ENCODE results near the gene RCAN2.

The RCAN2 gene

DNA sequence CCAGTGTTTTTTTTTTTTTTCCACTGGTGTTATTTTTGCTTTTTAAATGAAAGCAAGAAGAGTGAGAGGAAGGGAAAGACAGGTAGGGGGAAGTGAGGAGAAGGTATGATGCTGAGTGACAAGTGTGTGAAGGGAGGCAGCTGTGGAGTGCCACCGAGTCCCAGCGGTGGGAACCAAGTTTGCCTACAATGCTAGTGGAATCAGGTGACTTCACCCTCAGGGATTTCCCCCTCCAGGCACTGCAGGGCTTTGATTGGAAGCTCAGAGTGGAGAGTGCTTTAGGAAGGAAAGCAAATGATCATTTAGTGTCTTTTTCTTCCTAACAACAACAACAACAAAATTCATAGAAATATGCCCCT is 200.0 kb downstream of the RCAN2 start:
- peak; percentile 36 for DNase-seq (ENCODE audit: low read depth)

DNA sequence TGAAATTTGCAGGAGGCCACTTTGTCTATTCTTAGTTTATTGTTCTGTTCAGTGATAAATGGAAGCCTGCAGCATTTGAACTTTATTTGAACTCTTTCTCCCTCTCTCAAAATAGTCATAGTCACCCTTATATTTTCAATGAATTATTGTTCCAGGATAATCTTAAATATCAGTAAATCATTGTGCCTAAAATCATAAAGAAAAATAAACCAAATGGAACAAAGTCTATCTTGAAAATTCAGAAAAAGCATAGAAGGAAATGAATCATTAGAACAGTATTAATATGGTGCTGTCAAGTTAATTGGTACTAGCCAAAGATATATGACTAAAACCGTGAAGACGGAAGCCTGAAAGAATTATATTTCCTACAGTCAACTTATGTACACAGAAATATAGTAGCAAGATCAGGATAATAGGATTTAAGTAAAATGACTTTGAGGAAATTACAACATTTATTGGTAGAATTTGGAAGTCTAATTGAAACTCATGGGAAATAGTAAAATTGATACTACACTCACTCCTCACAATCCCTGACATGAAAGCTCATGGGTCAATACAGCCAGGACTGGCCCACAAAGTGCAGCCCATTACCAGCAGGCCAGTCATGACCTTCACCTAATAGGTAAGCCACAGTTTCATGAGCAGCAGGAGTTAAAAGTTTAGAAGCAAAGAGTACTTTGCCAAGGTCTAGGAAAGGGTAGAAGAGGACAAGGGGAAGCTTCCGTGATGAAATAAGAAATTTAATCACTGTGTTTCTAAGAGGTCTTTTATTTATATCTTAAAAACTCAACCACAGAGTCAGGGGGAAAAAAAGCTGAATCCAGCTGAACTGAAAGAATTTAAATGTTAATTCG is 200.6 kb downstream of the RCAN2 start:
- peak; percentile 39 for DNase-seq (ENCODE audit: low read depth)

DNA sequence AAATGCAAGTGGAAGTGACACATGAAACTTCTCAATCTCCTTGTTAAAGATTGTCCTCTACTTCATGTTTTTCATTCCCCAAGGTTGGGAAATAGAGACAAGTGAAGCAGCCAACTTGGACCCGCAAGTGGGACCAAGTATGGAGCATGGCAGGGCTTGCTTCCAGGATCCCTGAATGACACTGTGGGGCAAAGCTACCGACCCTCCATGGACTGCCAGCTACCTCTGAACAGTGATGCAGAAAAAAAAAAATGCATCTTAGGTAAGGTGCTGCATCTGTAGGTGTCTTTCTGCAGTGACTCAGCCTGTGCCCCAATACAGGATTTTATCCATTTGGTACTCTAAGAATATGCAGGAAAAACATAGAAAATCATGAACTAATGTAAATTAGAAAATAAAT is 201.4 kb downstream of the RCAN2 start:
- no peak for DNase-seq (ENCODE audit: low read depth)

DNA sequence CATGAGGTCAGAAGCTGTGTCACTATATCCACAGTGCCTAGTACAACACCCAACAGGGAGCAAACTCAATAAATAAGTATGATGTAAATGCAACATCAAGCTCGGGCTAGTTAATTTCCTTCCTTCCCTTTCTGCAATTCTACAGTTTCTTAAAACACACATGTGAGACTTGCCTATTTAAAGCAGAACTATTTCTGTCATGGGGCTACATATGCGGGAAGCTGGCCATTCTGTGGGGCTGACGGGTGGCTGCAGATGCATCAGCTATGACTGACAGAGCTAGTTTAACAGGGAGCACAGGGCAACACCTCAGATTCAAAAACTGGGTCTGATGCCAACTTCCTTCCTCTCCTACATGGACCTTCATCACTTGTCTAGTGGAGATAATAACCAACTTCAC is 202.4 kb downstream of the RCAN2 start:
- no peak for DNase-seq (ENCODE audit: low read depth)

DNA sequence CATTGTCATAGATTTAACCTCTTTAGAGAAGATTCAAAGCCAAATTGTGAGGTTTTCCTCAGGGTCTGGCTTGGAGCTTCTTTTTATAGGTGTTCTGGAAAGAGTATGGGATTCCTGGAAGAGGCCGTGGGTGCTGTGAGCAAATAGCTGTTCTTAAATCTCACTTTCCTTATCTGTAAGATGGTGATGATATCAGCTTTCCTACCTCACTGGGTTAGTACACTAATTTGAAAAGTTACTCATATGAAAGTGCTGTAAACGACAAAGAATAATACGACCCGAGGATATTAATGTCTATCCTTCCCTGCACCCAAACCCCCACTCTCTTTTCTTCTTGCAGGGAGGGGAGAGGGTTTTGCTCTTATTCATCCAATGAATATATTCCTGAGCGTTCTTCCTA is 203.6 kb downstream of the RCAN2 start:
- no peak for DNase-seq (ENCODE audit: low read depth)

- no peak for DNase-seq (ENCODE audit: low read depth)
Observed at GRCh38 chr6:46287043-46287442, 204.2 kb downstream of the RCAN2 start.

DNA sequence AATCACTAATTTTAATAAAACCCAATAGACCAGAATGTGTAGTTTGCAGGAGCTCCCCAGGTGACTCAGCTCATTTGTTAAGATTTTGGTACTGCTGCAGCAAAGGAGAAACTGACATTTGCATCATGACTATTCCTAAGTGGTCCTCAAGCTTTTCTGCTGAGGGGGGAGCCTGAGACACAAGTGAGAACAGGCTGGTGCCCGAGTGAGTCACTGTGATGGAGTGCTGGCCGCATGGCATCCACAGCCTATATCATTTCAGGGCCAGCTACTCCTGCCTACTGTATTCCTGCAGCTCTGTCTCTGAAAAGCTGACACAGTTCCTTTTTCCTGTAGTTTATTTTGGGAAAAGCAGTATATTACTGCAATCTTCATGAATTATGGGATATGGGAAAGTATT is 206.8 kb downstream of the RCAN2 start:
- no peak for DNase-seq (ENCODE audit: low read depth)

DNA sequence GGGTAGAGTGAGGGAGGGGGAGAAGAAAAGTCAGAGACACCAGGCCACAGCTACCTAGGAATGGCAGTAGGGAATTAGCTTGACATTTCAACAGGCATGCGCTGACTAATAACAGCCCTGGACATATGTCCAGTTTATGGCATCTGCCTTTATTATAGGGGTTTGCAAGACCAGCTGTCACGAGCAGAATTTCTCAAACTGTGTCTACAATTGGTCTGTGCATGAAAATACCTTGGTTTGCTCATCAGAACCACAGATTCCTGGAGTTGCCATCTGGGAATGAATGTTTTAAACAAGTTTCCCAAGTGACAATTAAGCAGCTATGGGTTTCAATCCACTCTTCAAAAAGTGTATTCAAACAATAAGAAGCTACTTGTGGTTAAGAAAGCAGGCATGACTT is 210.1 kb downstream of the RCAN2 start:
- DNase-seq (ENCODE audit: low read depth) = no peak

- DNase-seq (ENCODE audit: low read depth) = peak; percentile 45
Observed at GRCh38 chr6:46279874-46280273, 211.4 kb downstream of the RCAN2 start.

- DNase-seq (ENCODE audit: low read depth) = no peak
Observed at GRCh38 chr6:46276576-46277142, 214.6 kb downstream of the RCAN2 start.

DNA sequence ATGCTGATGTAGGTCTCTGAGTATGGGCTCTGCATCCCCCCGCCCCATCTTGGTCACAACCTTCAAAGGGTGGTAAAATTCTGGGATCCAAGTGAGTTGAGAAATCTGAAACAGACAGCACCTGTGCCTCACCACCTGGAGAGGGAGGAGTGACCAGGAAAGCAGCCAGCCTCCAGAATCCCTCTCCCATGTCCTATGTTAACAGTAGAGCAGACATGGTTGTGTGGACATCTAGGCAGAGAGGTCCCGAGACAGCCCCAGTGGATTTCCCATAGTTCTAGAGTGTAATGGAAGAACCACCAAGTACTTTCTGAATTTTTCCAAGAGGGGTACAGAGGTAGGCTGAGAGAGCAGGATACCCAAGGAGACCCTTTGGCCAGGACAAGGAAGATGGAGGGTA is 216.7 kb downstream of the RCAN2 start:
- DNase-seq (ENCODE audit: low read depth) = no peak

DNA sequence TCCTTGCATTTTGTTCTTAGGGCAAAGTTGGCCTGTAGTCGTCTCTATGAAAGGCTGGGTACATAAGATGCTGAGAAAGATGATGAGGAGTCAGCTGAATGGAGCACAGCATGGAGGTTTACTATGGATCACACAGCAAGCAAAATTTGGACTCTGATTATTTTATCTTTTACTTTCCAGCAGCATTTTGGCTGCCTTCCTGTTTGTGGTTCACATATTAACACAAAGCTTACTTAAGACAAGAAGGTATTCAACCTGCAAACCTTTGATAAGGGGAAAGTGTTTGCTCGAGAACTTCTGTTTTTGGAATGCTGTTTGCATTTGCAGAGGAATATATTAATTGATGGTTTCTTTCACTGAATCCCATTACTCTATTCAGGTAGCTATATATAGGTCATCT is 217.3 kb downstream of the RCAN2 start:
- no peak for DNase-seq (ENCODE audit: low read depth)

GRCh38 chr6:46271728-46272127 is 219.5 kb downstream of the RCAN2 start:
- no peak for DNase-seq (ENCODE audit: low read depth)

- no peak for DNase-seq (ENCODE audit: low read depth)
Observed at GRCh38 chr6:46271107-46271506, 220.1 kb downstream of the RCAN2 start.

DNA sequence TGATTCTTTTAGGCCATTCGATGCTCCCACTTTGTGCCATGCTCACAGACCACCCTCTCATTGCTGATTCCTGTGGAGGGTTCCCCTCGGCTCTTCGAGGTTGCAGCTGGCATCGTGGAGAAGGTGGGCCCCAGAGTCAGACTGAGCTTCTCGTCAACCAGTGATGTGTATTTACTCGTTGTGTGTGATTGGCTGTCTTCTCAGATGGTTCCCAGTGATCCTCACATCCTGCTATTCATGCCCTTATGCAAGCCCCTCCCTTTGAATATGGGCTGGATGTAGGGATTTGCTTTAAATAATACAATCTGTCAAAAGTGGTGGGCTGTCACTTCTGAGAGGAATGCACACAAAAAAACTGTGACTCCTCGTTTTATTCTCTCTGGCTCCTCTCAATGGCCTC is 220.9 kb downstream of the RCAN2 start:
- DNase-seq (ENCODE audit: low read depth) = no peak

GRCh38 chr6:46269447-46270229 is 221.6 kb downstream of the RCAN2 start:
- DNase-seq (ENCODE audit: low read depth) = peak; percentile 15

DNA sequence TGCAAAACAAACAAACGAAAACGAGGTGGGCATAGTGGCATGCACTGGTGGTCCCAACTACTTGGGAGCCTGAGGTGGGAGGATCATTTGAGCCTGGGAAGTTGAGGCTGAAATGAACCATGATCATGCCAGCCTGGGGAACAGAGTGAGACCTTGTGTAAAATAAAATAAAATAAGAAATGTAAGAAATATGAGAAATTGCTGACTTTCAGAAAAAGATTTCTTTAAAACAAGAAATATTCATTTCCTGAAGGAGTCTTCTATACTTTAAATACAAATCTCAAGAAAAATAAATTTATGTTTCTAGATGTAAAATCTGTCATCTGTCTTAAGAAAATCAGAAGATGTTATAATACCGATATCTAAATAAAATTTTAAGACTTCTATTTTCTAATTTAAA is 223.7 kb downstream of the RCAN2 start:
- no peak for DNase-seq (ENCODE audit: low read depth)

DNA sequence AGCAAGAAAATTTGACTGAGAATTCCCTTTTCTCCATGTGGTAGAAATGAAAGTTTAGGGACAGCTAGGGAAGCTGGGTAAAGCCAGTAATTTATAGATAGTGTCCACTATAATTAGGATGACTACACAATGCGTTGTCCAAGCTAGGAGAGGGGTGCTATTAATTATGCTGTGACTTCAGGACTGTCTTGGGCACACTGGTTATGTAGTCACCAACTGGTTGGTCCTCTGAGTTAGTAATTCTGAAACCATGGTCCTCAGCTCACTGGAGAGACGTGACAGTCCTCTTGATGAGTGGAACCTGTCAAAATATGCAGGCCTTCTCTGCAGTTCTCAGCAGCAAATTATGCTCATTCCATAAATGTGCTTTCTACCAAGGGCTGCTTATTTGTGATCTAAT is 225.9 kb downstream of the RCAN2 start:
- no peak for DNase-seq (ENCODE audit: low read depth)

DNA sequence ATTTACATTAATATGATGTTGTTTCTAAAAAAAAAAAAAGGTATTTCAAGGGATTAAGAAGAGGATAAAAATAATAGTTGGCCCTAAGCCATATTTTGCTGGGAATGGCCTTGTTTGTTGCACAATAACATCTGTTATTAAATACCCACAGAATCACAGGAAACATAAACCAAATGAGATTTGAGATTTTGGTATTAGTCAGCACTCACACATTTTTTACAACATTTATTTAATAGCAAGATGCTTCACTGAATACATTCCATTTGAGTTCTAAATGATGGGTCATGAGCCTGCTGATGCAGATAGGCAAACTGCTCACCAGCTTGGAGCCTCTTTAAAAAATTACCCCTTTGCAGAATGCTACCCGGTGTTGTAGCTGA is 227.6 kb downstream of the RCAN2 start:
- DNase-seq (ENCODE audit: low read depth) = peak; percentile 94

DNA sequence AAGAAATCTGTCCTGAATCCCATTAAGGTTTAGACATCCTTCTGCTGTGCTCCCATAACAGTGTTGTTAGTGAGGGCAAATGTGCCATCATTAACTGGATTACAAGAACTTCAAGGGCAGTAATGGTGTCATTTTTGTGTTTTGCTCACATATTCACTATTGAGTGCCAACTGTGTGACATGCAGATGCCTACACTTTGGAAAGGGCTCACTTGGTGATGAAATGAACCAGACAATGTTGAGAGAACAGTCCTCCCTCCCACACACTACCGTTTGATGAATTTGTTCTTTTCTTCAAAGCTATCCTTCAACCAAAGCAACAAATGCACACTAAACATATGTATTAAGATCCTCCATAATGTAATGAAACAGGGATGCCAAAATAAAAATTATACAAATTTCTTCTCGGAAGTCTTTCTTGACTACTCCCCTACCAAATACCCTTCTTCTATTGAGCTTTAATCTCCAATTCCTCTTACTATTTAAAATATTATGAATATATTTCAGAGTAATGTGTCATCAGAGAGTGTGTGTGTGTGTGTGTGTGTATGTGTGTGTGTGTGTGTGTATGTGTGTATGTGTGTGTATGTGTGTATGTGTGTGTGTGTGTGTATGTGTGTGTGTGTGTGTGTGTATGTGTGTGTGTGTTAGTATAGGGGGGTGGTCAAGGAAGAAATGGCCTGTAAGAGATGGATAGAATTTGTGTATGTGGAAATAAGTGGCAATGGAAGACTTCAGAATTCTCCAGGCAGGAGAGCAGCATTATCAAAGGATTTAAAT is 228.1 kb downstream of the RCAN2 start:
- no peak for DNase-seq (ENCODE audit: low read depth)

- DNase-seq (ENCODE audit: low read depth) = no peak
Observed at GRCh38 chr6:46258249-46258648, 233.0 kb downstream of the RCAN2 start.

DNA sequence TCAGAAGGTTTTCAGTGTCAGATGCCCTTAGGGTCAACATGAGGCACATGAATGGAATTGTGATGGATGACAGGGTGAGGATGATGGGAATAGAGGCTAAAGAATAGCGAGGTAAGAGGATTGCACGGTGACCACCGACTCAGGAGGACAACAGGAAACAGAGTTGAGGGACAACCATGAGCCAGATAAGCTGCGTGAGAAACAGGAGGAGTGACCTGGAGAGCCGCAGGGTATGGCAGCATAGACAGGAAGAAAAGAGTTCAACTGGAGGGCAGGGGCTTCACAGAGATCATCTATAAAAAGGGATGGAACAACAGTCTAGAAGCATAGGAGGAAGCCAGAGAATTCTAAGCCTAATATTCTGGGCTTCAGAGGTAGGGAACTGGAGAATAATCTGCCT is 235.7 kb downstream of the RCAN2 start:
- peak; percentile 52 for DNase-seq (ENCODE audit: low read depth)

Measured in iris pigment epithelial cell (primary cell).